IPS-20b (cell line): ENCODE data around the gene CCDC66.

Experiments
- H3K27ac ChIP-seq: one replicate; pipeline ENCODE4 v1.5.1; 2013; ENCODE audit warnings: low read length
- H3K27me3 ChIP-seq: 2 replicates; pipeline ENCODE4 v1.6.1; 2013; ENCODE audit warnings: mild to moderate bottlenecking, low read length, inconsistent platforms; ENCODE audit not compliant: insufficient read depth
- H3K36me3 ChIP-seq: 2 replicates; pipeline ENCODE4 v1.6.1; 2013; ENCODE audit warnings: low read depth, mild to moderate bottlenecking, inconsistent platforms, low read length, moderate library complexity; ENCODE audit not compliant: insufficient read depth
- H3K4me1 ChIP-seq: 2 replicates; pipeline ENCODE4 v1.6.1; 2013; ENCODE audit warnings: mild to moderate bottlenecking, control low read depth, inconsistent platforms, low read length, moderate library complexity; ENCODE audit not compliant: insufficient read depth
- H3K4me3 ChIP-seq: 2 replicates; pipeline ENCODE4 v1.5.1; 2013; ENCODE audit warnings: mild to moderate bottlenecking, low read length, inconsistent platforms
- H3K9ac ChIP-seq: 2 replicates; pipeline ENCODE4 v1.6.1; 2013; ENCODE audit warnings: low read depth, mild to moderate bottlenecking, inconsistent platforms, low read length, moderate library complexity
- H3K9me3 ChIP-seq: 2 replicates; pipeline ENCODE4 v1.6.1; 2013; ENCODE audit warnings: mild to moderate bottlenecking, low read depth, low read length, inconsistent platforms; ENCODE audit not compliant: insufficient read depth

CCDC66 gene

GRCh38 chr3:56624725-56625124 lies 67.8 kb downstream of the CCDC66 start:
- Histone ChIP-seq H3K9ac (no peak overlapping the region), H3K4me3 (no peak overlapping the region), H3K27ac (no peak overlapping the region), H3K27me3 (no peaks in the 10 kb centered on the region), H3K4me1 (no peaks in the 10 kb centered on the region), H3K9me3 (no peaks in the 10 kb centered on the region), H3K36me3 (peaks cover 96% of the 10 kb centered on the region)

DNA sequence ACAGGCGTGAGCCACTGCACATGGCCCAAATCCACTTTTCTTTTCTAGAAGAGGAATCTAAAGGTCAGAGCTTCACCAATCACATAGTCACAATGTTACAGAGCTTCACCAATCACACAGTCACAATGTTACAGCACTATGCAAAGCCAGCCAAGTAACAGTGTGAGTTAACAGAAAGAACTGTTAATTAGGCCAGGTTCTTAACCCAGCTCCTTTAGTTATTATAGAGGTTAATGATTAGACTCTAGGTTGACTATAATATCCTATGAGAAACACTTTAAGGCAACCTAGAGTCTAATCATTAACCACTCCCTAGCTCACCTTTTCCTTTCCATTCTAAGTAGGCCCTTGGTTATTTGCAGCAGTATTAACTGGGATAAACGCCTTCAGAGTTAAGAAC lies 72.1 kb downstream of the CCDC66 start:
- Histone ChIP-seq H3K9me3 (no peaks in the 10 kb centered on the region), H3K9ac (no peak overlapping the region), H3K4me1 (no peaks in the 10 kb centered on the region), H3K27ac (no peak overlapping the region), H3K4me3 (no peak overlapping the region), H3K36me3 (peaks cover 82% of the 10 kb centered on the region), H3K27me3 (no peaks in the 10 kb centered on the region)

GRCh38 chr3:56629451-56629850 lies 72.5 kb downstream of the CCDC66 start:
- Histone ChIP-seq H3K4me3 (no peak overlapping the region), H3K27ac (no peak overlapping the region), H3K9me3 (no peaks in the 10 kb centered on the region), H3K27me3 (no peaks in the 10 kb centered on the region), H3K36me3 (peaks cover 82% of the 10 kb centered on the region), H3K9ac (no peak overlapping the region), H3K4me1 (no peaks in the 10 kb centered on the region)

DNA sequence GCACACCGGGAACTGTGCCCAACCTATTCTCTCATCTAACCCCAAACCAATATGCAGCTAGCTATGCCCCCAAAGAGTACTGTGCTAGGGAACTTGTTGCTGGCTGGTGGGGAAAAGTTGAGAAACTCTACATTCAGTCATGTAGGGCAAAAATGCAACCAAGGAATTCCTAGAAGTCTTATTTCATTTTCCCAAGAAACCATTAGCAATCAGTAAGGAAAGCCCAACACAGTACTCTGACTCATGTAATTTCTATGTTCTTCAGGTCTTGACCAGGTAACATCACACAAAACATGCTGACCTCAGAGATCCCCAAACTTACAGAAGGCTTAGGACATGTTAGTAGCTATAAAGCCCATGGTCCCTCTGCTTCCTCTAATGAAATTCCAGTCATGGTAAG lies 74.0 kb downstream of the CCDC66 start:
- no peaks in the 10 kb centered on the region for H3K27me3 ChIP-seq
- no peak overlapping the region for H3K9ac ChIP-seq
- no peak overlapping the region for H3K4me3 ChIP-seq
- no peaks in the 10 kb centered on the region for H3K9me3 ChIP-seq
- peaks cover 82% of the 10 kb centered on the region for H3K36me3 ChIP-seq
- H3K27ac ChIP-seq = no peak overlapping the region
- H3K4me1 ChIP-seq = no peaks in the 10 kb centered on the region

DNA sequence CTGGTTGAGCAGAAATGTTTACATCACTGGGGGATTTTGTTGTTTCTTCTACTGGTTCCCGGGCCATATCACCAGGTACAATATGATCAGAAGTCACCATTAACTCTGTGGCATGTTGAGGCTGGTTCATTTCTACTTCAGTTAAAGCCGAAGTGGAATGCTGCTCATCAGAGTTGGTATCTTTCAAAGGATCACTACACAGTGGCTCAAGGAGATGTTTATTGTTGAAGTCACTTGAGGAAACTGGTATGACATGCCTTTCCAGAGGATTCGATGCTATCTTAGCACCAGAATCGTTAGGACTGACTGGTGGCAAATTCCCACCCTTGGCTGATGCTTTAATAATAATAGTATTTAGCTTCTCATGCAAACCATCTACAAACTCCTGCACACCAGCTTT lies 76.2 kb downstream of the CCDC66 start:
- Histone ChIP-seq H3K4me3 (no peak overlapping the region), H3K27me3 (no peaks in the 10 kb centered on the region), H3K36me3 (peaks cover 77% of the 10 kb centered on the region), H3K9me3 (no peaks in the 10 kb centered on the region), H3K27ac (no peak overlapping the region), H3K4me1 (no peaks in the 10 kb centered on the region), H3K9ac (no peak overlapping the region)

- Histone ChIP-seq H3K4me3 (no peak overlapping the region), H3K9me3 (no peaks in the 10 kb centered on the region), H3K4me1 (no peaks in the 10 kb centered on the region), H3K9ac (no peak overlapping the region), H3K27me3 (no peaks in the 10 kb centered on the region), H3K36me3 (peaks cover 77% of the 10 kb centered on the region), H3K27ac (no peak overlapping the region)
These were observed 76.9 kb downstream of the CCDC66 start for GRCh38 chr3:56633602-56634535.

DNA sequence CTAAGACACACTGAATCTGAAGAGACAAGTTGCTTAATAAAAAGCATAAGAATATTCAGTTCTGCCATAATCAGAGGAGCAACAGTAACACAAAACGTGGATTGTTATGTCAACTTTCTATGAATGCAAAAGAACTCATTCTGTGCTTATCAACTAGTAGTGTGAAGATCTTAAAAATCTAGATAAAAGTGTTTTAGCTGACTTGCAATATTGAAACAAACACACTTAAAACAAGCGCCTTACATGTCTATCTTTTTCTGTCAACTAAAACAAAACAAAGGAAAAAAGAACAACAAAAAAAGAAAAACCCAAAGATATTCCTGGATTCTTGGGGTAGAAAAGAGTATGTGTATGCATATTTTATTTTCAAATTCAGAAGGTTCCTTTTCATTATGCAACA lies 88.4 kb downstream of the CCDC66 start:
- Histone ChIP-seq H3K4me1 (no peaks in the 10 kb centered on the region), H3K9ac (no peak overlapping the region), H3K27me3 (no peaks in the 10 kb centered on the region), H3K9me3 (no peaks in the 10 kb centered on the region), H3K27ac (no peak overlapping the region), H3K36me3 (peaks cover 90% of the 10 kb centered on the region), H3K4me3 (no peak overlapping the region)

DNA sequence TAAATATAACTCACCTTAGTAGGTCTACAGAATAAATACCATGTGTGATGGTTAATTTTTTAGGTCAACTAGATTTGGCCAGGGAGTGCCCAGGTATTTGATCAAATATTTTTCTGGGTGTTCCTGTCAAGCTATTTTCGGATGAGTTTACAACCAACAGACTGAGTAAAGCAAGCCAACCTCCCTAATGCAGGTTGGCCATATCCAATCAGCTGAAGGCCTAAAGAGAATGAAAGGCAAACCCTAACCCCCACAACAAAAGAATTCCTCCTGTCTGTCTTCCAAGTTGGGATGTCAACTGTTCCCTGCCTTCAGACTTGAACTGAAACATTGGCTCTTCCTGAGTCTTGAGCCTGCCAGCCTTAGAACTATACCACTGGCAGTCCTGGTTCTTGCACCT lies 97.5 kb downstream of the CCDC66 start:
- Histone ChIP-seq H3K4me1 (no peaks in the 10 kb centered on the region; the same call in 1 of the 2 replicates), H3K9ac (no peak overlapping the region), H3K27me3 (no peaks in the 10 kb centered on the region), H3K4me3 (no peak overlapping the region), H3K9me3 (no peaks in the 10 kb centered on the region), H3K27ac (no peak overlapping the region), H3K36me3 (peaks cover 84% of the 10 kb centered on the region)

DNA sequence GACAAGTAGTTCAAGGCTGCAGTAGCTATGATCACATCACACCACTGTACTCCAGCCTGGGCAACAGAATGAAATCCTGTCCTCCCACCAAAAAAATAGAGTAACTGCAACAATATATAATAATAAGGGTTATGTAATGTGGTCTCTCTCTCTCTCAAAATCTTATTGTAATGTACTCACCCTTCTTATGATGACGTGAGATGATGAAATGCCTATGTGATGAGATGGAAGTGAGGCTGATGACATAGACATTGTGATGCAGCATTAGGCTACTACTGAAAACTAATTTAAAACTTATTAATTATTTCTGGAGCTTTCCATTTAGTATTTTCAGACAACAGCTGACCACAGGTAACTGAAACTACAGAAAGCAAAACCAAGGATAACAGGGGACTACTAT lies 98.7 kb downstream of the CCDC66 start:
- no peak overlapping the region for H3K4me3 ChIP-seq
- no peaks in the 10 kb centered on the region for H3K27me3 ChIP-seq
- no peaks in the 10 kb centered on the region; the same call in 1 of the 2 replicates for H3K4me1 ChIP-seq
- peaks cover 86% of the 10 kb centered on the region for H3K36me3 ChIP-seq
- no peak overlapping the region for H3K9ac ChIP-seq
- H3K9me3 ChIP-seq = no peaks in the 10 kb centered on the region
- H3K27ac ChIP-seq = no peak overlapping the region

DNA sequence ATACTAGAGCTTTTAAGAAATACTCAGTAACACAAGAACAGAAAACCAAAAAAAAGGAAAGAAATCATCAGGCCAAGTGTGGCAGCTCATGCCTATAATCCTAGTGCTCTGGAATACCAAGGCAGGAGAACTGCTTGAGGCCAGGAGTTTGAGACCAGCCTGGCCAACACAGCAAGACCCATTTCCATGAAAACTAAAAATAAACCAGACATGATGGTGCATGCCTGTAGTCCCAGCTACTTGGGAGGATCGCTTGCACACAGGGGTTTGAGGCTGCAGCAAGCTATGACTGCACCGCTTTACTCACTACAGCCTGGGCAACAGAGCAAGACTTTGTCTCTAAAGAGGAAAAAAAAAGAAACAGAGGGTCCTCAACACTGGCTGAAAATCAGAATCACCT lies 107.8 kb downstream of the CCDC66 start:
- no peaks in the 10 kb centered on the region for H3K27me3 ChIP-seq
- no peaks in the 10 kb centered on the region for H3K4me1 ChIP-seq
- no peak overlapping the region for H3K9ac ChIP-seq
- H3K4me3 ChIP-seq = no peak overlapping the region
- H3K9me3 ChIP-seq = no peaks in the 10 kb centered on the region
- H3K36me3 ChIP-seq = peaks cover 95% of the 10 kb centered on the region
- no peak overlapping the region for H3K27ac ChIP-seq

- Histone ChIP-seq H3K27ac (no peak overlapping the region), H3K36me3 (peaks cover 96% of the 10 kb centered on the region)
These were observed 111.1 kb downstream of the CCDC66 start for GRCh38 chr3:56667973-56668579.

More at GRCh38 chr3:56667973-56668579, 111.1 kb downstream of the CCDC66 start:
- Histone ChIP-seq H3K9me3 (no peaks in the 10 kb centered on the region), H3K4me3 (no peak overlapping the region), H3K4me1 (no peaks in the 10 kb centered on the region), H3K9ac (no peak overlapping the region), H3K27me3 (no peaks in the 10 kb centered on the region)
